Prostate gland (tissue), 2 donors: ENCODE results near the gene GABPA.

Experiments used
- CTCF ChIP-seq, 4 experiments: fragments of 200-600 bp in 2 of 4; fragments of 450-650 bp in 2 of 4; sonication (generic) in 2 of 4; IDR thresholded peaks; 1 replicate in 3 of 4; 2 replicates in 1 of 4; pipeline ENCODE4 v1.5.1; 2016 to 2019; ENCODE audit warnings: antibody characterized with exemption in 4 of 4, mild to moderate bottlenecking in 2 of 4, moderate library complexity in 2 of 4
- POLR2A ChIP-seq: fragments of 450-650 bp; IDR thresholded peaks from one replicate; pipeline ENCODE4 v1.6.1; 2016; ENCODE audit warnings: antibody characterized with exemption, mild to moderate bottlenecking
- POLR2AphosphoS5 ChIP-seq: sonication (generic); formaldehyde crosslinking; IDR thresholded peaks from one replicate; pipeline ENCODE4 v1.6.1; 2017; ENCODE audit warnings: antibody characterized with exemption

- TF ChIP-seq CTCF (IDR thresholded peaks at IDR 0.05) = no peak
- no peak for TF ChIP-seq POLR2A
- TF ChIP-seq POLR2AphosphoS5 = no peak
These were observed 2.5 kb upstream of the GABPA start for GRCh38 chr21:25732091-25732760.
